Suprapubic skin (tissue), 4 donors: ENCODE data around the gene RYR3. TPM values are rescaled to one million over a fixed set of nuclear protein-coding genes. Genes with fewer than 3 reads are reported as not detected.

ENCODE experiments used
- DNase-seq, 2 donors: peaks; one replicate each; pipeline ENCODE4 v3.0.0-alpha.2; 2019; ENCODE audit warnings: low spot score in 2 of 2
- H3K27ac ChIP-seq: fragments of 200-600 bp; sonication (generic); one replicate; pipeline ENCODE4 v1.5.1; 2019
- H3K27me3 ChIP-seq: fragments of 200-600 bp; sonication (generic); one replicate; pipeline ENCODE4 v1.5.1; 2019
- H3K36me3 ChIP-seq: fragments of 200-600 bp; sonication (generic); one replicate; pipeline ENCODE4 v1.5.1; 2019
- H3K4me1 ChIP-seq: fragments of 200-600 bp; sonication (generic); one replicate; pipeline ENCODE4 v1.5.1; 2019
- H3K4me3 ChIP-seq: fragments of 200-600 bp; sonication (generic); one replicate; pipeline ENCODE4 v1.5.1; 2019; ENCODE audit warnings: mild to moderate bottlenecking
- H3K9me3 ChIP-seq: fragments of 200-600 bp; sonication (generic); one replicate; pipeline ENCODE4 v1.5.1; 2019
- EP300 ChIP-seq: sonication (generic); formaldehyde crosslinking; IDR thresholded peaks from one replicate; pipeline ENCODE4 v1.6.1; 2017; ENCODE audit warnings: antibody characterized with exemption
- POLR2A ChIP-seq, 2 donors: fragments of 450-650 bp; IDR thresholded peaks; one replicate each; pipeline ENCODE4 v1.6.1; 2017; ENCODE audit warnings: antibody characterized with exemption in 2 of 2, mild to moderate bottlenecking in 2 of 2, moderate library complexity in 2 of 2
- POLR2AphosphoS5 ChIP-seq, 3 donors: sonication (generic); formaldehyde crosslinking; IDR thresholded peaks; one replicate each; pipeline ENCODE4 v1.6.1; 2017; ENCODE audit warnings: antibody characterized with exemption in 3 of 3
- WGBS: methylation state at CpG from one replicate; pipeline ENCODE4 v1.1.5; 2018; 5-methylcytosine and 5-hydroxymethylcytosine counted together
- total RNA-seq, 4 donors: library from RNA; depleted of rRNA; stranded (reverse); fragments of >200 nt; gene quantifications; one replicate each; pipeline ENCODE4 v1.1.0, GENCODE V29; 2016
- TF ChIP-seq, protein P1 (sequence below), 2 donors: fragments of 200-600 bp in 1 of 2; fragments of 450-650 bp in 1 of 2; sonication (generic) in 1 of 2; IDR thresholded peaks; one replicate each; pipeline ENCODE4 v1.5.1; 2016 to 2019; ENCODE audit warnings: antibody characterized with exemption in 2 of 2, mild to moderate bottlenecking in 1 of 2, moderate library complexity in 1 of 2

Gene RYR3
- total RNA-seq, 4 donors from 2014 or later, result 0.38 to 2.0 (median 0.80) TPM

DNA sequence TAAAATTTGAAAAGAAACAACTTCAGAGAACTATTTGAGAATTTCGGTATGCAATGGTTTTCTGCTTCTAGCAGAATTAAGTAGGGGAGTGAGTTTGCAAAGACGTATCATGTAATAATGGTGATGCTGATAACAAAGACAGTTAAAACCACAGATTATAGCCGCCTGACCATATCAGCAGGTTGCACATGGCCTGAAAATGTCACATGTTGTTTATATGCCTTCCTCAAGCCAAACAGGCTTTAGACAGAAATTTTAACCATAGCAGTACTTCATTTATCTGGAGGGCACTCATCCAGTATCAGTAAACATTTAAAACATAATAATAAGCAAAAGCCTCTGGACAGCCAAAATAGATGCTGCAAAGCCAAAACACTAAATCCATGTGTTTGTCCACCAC is 131.7 kb downstream of the RYR3 start:
- no peaks in the 10 kb centered on the region for H3K9me3 ChIP-seq
- WGBS, result 73% methylated on average over 3 of the region's 3 CpGs
- no peaks in the 10 kb centered on the region for H3K27me3 ChIP-seq
- no peaks in the 10 kb centered on the region for H3K36me3 ChIP-seq
- no peak overlapping the region for H3K4me3 ChIP-seq
- no peak overlapping the region for H3K27ac ChIP-seq
- no peaks in the 10 kb centered on the region for H3K4me1 ChIP-seq
- DNase-seq, result no peak
- TF ChIP-seq, protein P1, sequence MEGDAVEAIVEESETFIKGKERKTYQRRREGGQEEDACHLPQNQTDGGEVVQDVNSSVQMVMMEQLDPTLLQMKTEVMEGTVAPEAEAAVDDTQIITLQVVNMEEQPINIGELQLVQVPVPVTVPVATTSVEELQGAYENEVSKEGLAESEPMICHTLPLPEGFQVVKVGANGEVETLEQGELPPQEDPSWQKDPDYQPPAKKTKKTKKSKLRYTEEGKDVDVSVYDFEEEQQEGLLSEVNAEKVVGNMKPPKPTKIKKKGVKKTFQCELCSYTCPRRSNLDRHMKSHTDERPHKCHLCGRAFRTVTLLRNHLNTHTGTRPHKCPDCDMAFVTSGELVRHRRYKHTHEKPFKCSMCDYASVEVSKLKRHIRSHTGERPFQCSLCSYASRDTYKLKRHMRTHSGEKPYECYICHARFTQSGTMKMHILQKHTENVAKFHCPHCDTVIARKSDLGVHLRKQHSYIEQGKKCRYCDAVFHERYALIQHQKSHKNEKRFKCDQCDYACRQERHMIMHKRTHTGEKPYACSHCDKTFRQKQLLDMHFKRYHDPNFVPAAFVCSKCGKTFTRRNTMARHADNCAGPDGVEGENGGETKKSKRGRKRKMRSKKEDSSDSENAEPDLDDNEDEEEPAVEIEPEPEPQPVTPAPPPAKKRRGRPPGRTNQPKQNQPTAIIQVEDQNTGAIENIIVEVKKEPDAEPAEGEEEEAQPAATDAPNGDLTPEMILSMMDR (IDR thresholded peaks at IDR 0.05), result no peak
- TF ChIP-seq POLR2AphosphoS5 (IDR thresholded peaks at IDR 0.05) (no peak), EP300 (no peak), POLR2A (IDR thresholded peaks at IDR 0.05) (no peak)

DNA sequence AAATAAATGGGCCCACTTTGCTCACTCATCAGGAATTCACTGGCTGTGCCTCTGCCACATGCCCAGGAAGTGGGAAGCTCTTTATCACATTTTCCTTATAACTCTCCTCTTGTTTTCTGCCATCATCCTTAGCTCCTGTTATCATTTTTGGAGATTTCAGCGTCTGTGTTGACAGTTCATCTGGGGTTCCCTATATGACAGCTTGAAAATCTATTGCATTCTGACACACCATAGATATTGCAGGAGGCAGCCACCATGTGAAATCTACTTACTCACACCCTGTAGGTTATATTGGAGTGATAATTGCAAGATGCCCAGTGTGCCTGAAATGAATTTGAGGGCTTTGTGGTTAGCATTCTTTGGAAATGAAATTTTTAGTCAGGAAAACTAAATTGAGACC is 132.9 kb downstream of the RYR3 start:
- H3K4me3 ChIP-seq, result no peak overlapping the region
- no peaks in the 10 kb centered on the region for H3K4me1 ChIP-seq
- H3K27ac ChIP-seq, result no peak overlapping the region
- DNase-seq, result no peak
- H3K27me3 ChIP-seq, result no peaks in the 10 kb centered on the region
- no peaks in the 10 kb centered on the region for H3K9me3 ChIP-seq
- no peaks in the 10 kb centered on the region for H3K36me3 ChIP-seq
- no peak for TF ChIP-seq POLR2A (IDR thresholded peaks at IDR 0.05)
- no peak for TF ChIP-seq POLR2AphosphoS5 (IDR thresholded peaks at IDR 0.05)
- TF ChIP-seq EP300, result no peak
- TF ChIP-seq, protein P1 (IDR thresholded peaks at IDR 0.05), result no peak
- 35% methylated on average over 1 of the region's 1 CpG for WGBS

DNA sequence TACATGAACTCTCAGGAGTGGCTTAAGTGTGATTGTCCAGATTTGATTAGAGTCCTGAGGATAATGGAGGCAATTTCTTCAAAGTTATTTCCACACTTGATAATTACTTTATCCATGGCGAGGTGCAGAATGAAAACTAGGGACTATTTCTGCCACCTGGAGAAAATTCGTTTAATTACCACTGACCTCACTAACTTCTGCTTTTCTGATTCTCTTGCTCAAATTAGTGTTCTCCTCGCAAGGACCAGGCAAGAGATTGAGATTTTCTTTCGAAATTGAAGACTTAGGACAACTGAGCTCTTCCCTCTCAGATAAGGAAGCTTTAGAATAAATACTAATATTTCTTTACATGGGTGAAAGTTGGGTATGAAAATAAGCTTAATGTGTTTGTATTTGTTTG is 135.2 kb downstream of the RYR3 start:
- Histone ChIP-seq H3K4me3 (no peak overlapping the region), H3K9me3 (no peaks in the 10 kb centered on the region), H3K36me3 (no peaks in the 10 kb centered on the region), H3K4me1 (peaks cover 9% of the 10 kb centered on the region), H3K27ac (no peak overlapping the region), H3K27me3 (no peaks in the 10 kb centered on the region)
- 81% methylated on average over 4 of the region's 4 CpGs for WGBS
- no peak for TF ChIP-seq EP300
- TF ChIP-seq, protein P1 (IDR thresholded peaks at IDR 0.05), result no peak
- no peak for TF ChIP-seq POLR2A (IDR thresholded peaks at IDR 0.05)
- no peak for TF ChIP-seq POLR2AphosphoS5 (IDR thresholded peaks at IDR 0.05)
- DNase-seq, result no peak

DNA sequence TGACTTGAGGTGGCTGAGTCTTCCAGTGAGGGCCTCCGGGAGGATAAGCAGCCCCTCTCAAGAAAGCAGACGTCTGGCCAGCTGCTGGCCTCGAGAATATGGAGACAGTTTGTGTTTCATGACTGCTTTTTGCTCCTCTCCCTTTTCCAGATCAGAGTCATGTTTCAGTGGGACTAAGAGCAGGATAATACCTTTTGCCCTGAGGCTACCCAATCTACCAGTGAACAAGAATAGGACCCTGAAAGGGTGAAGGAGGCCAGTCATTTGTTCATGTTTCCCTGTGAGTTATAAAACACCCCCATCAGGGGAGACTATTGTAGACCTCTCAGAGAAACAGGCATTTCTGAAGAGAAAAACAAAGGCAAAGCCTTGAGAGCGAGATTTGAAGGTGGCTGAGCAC is 137.4 kb downstream of the RYR3 start:
- TF ChIP-seq EP300, result no peak
- TF ChIP-seq POLR2A (IDR thresholded peaks at IDR 0.05), result no peak
- TF ChIP-seq POLR2AphosphoS5 (IDR thresholded peaks at IDR 0.05), result no peak
- TF ChIP-seq, protein P1 (IDR thresholded peaks at IDR 0.05), result no peak
- 75% methylated on average over 4 of the region's 4 CpGs for WGBS

DNA sequence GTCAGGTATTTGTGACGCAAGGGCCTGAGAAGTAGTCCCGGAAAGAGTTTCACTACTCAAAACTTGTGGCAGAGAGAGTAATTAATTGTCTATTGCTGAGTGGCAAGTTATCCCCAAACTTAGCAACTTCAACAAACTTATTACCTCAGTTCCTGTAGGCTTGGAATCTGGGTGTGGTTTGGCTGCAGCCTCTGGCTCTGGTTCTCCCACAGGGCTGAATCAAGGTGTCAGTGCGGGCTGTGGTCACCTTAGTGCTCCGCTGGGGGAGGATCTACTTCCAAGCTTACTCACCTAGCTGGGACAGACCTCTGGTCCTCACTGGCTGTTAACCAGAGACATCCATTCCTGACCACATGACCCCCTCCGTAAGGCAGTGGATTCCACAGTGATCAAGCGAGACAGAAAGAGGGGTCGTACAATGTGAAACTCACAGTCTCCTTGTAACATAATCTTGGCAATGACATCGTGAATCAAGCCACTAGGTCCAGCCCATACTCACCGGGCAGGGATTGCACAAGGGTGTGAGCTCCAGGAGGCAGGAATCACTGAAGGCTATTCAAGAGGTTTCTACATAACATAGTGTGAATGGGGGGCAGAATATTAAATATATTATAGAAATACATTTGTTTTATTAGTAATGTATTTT is 138.3 kb downstream of the RYR3 start:
- H3K27me3 ChIP-seq, result no peaks in the 10 kb centered on the region
- no peak overlapping the region for H3K27ac ChIP-seq
- H3K4me1 ChIP-seq, result peaks cover 14% of the 10 kb centered on the region
- DNase-seq, result no peak
- H3K36me3 ChIP-seq, result no peaks in the 10 kb centered on the region
- TF ChIP-seq, protein P1 (IDR thresholded peaks at IDR 0.05), result no peak
- TF ChIP-seq POLR2A (IDR thresholded peaks at IDR 0.05), result no peak
- no peak for TF ChIP-seq EP300
- no peak for TF ChIP-seq POLR2AphosphoS5 (IDR thresholded peaks at IDR 0.05)
- H3K9me3 ChIP-seq, result no peaks in the 10 kb centered on the region
- no peak overlapping the region for H3K4me3 ChIP-seq
- 49% methylated on average over 7 of the region's 9 CpGs for WGBS

More for the DNA sequence above, 137.4 kb downstream of the RYR3 start:
- H3K4me3 ChIP-seq, result no peak overlapping the region
- DNase-seq, result no peak
- no peaks in the 10 kb centered on the region for H3K9me3 ChIP-seq
- no peaks in the 10 kb centered on the region for H3K27me3 ChIP-seq
- H3K36me3 ChIP-seq, result no peaks in the 10 kb centered on the region
- H3K27ac ChIP-seq, result no peak overlapping the region
- H3K4me1 ChIP-seq, result peaks cover 14% of the 10 kb centered on the region
